ENCODE data around the gene SERGEF.

DNA sequence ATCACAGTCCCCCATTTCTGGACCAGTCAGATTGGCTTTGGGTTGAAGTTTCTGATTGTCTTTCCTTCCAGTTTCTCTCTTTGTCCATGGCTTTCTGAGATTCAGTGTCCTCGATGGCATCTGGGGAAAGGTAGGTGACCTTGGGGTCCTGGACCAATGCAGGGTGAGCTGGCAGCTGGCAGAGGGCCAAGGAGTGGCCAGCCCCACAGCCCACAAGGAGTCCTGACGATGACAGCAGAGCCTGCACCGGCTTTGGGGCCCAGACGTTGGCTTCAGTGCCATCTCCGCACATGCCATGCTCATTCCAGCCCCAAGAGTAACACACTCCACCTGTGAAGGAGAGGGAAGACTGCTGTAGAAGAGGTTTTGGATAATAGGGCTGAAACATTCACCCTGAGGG is 224.8 kb downstream of the SERGEF start:
- no peak for TF ChIP-seq POLR2A (IDR thresholded peaks at IDR 0.05)
- TF ChIP-seq, protein P1, sequence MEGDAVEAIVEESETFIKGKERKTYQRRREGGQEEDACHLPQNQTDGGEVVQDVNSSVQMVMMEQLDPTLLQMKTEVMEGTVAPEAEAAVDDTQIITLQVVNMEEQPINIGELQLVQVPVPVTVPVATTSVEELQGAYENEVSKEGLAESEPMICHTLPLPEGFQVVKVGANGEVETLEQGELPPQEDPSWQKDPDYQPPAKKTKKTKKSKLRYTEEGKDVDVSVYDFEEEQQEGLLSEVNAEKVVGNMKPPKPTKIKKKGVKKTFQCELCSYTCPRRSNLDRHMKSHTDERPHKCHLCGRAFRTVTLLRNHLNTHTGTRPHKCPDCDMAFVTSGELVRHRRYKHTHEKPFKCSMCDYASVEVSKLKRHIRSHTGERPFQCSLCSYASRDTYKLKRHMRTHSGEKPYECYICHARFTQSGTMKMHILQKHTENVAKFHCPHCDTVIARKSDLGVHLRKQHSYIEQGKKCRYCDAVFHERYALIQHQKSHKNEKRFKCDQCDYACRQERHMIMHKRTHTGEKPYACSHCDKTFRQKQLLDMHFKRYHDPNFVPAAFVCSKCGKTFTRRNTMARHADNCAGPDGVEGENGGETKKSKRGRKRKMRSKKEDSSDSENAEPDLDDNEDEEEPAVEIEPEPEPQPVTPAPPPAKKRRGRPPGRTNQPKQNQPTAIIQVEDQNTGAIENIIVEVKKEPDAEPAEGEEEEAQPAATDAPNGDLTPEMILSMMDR (IDR thresholded peaks at IDR 0.05): no peak
